Fibroblast of lung (primary cell): ENCODE measurements around the gene DCAF15. TPM values are rescaled to one million over a fixed set of nuclear protein-coding genes. Genes with fewer than 3 reads are reported as not detected.

Source experiments
- DNase-seq, 2 donors: peaks; one replicate each; pipeline versions ENCODE4 v3.0.0 to v3.0.0-alpha.2; 2010; ENCODE audit warnings: low read depth in 2 of 2
- H2AFZ ChIP-seq: 2 replicates; pipeline ENCODE4 v1.5.1; 2012; ENCODE audit warnings: low read length, control low read depth, inconsistent platforms
- H3K27ac ChIP-seq: 2 replicates; pipeline ENCODE4 v1.5.1; 2011; ENCODE audit warnings: low read length, control low read depth; ENCODE audit not compliant: insufficient read depth
- H3K27me3 ChIP-seq: 2 replicates; pipeline ENCODE4 v1.5.1; 2011; ENCODE audit warnings: mild to moderate bottlenecking, low read length; ENCODE audit not compliant: control insufficient read depth, insufficient read depth
- H3K36me3 ChIP-seq: 2 replicates; pipeline ENCODE4 v1.5.1; 2011; ENCODE audit warnings: low read length; ENCODE audit not compliant: control insufficient read depth, insufficient read depth
- H3K4me1 ChIP-seq: 2 replicates; pipeline ENCODE4 v1.5.1; 2011; ENCODE audit warnings: low read length; ENCODE audit not compliant: control insufficient read depth, insufficient read depth; ENCODE audit errors: extremely low read depth
- H3K4me2 ChIP-seq: 2 replicates; pipeline ENCODE4 v1.5.1; 2011; ENCODE audit warnings: low read length, control low read depth; ENCODE audit not compliant: insufficient read depth; ENCODE audit errors: extremely low read depth
- H3K4me3 ChIP-seq, 4 experiments: fragments of 200-600 bp in 1 of 4; sonication (generic) in 1 of 4; replicated peaks in 1 of 4; 2 replicates each; pipeline ENCODE4 v1.5.1; 2011 to 2016; ENCODE audit warnings: low read length in 4 of 4, low read depth in 3 of 4, mild to moderate bottlenecking in 3 of 4, control low read depth in 2 of 4, inconsistent platforms in 1 of 4, mixed read lengths in 1 of 4; ENCODE audit not compliant: insufficient read depth in 1 of 4; ENCODE audit errors: control extremely low read depth in 1 of 4
- H3K79me2 ChIP-seq: 2 replicates; pipeline ENCODE4 v1.5.1; 2012; ENCODE audit warnings: mild to moderate bottlenecking, low read length, inconsistent platforms; ENCODE audit not compliant: control insufficient read depth, insufficient read depth
- H3K9ac ChIP-seq: 2 replicates; pipeline ENCODE4 v1.5.1; 2011; ENCODE audit warnings: mild to moderate bottlenecking, low read length, control low read depth; ENCODE audit not compliant: insufficient read depth
- H3K9me3 ChIP-seq: 2 replicates; pipeline ENCODE4 v1.5.1; 2012; ENCODE audit warnings: low read depth, low read length; ENCODE audit not compliant: control insufficient read depth, insufficient read depth
- H4K20me1 ChIP-seq: 2 replicates; pipeline ENCODE4 v1.5.1; 2011; ENCODE audit warnings: low read length; ENCODE audit not compliant: control insufficient read depth, insufficient read depth; ENCODE audit errors: extremely low read depth
- EZH2 ChIP-seq: IDR thresholded peaks from 2 replicates; pipeline ENCODE4 v1.5.1; 2012; ENCODE audit warnings: low read length, control low read depth, mild to moderate bottlenecking; ENCODE audit errors: missing control alignments
- polyA plus RNA-seq, 2 donors: library from polyadenylated mRNA; depleted of rRNA in 1 of 2; stranded (reverse) in 1 of 2; unstranded in 1 of 2; fragments of >200 nt; gene quantifications; 2 replicates each; pipeline ENCODE4 v1.2.1, GENCODE V29; 2011 to 2012; ENCODE audit warnings: missing spikeins in 1 of 2
- total RNA-seq: library from RNA; depleted of rRNA; stranded (reverse); fragments of >200 nt; gene quantifications from 2 replicates; pipeline ENCODE4 v1.2.1, GENCODE V29; 2014
- TF ChIP-seq, protein P1 (sequence below), 2 donors: IDR thresholded peaks in 1 of 2; conservative IDR thresholded peaks in 1 of 2; 1 replicate in 1 of 2; 2 replicates in 1 of 2; pipeline ENCODE4 v1.5.1; 2011 to 2012; ENCODE audit warnings: low read length in 2 of 2, control low read depth in 1 of 2, inconsistent platforms in 1 of 2, low read depth in 1 of 2, mild to moderate bottlenecking in 1 of 2

DCAF15 gene
- total and polyA plus RNA-seq, 2 donors (not counting 1 experiment from before 2014, with no cell fraction given), result 6.3 to 9.5 TPM

DNA sequence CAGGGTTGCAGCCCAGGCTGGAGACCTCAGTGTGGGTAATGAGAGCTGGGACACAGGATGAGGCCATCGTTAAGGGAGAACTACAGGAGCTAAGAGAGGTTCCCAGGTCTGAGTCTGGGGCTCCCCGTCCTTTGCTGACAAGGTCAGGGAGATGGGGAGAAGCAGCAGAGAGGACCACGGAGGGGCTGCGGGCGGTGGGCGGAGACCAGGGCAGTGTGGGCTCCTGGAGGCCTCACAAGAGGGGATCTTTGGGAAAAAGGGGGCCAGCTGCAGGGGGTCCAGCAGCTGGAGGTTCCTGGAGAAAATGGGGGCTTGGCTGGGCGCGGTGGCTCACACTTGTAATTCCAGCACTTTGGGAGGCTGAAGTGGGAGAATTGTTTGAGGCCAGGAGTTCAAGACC lies 37.8 kb downstream of the DCAF15 start:
- Histone ChIP-seq H3K4me2 (no peak overlapping the region), H3K27me3 (no peaks in the 10 kb centered on the region), H3K9me3 (no peaks in the 10 kb centered on the region), H3K4me1 (peaks cover 7% of the 10 kb centered on the region), H4K20me1 (no peaks in the 10 kb centered on the region), H2AFZ (no peak overlapping the region), H3K36me3 (peaks cover 5% of the 10 kb centered on the region), H3K9ac (no peak overlapping the region), H3K27ac (no peak overlapping the region), H3K79me2 (no peaks in the 10 kb centered on the region), H3K4me3 (no peak overlapping the region)
- no peak for DNase-seq
- TF ChIP-seq, protein P1, sequence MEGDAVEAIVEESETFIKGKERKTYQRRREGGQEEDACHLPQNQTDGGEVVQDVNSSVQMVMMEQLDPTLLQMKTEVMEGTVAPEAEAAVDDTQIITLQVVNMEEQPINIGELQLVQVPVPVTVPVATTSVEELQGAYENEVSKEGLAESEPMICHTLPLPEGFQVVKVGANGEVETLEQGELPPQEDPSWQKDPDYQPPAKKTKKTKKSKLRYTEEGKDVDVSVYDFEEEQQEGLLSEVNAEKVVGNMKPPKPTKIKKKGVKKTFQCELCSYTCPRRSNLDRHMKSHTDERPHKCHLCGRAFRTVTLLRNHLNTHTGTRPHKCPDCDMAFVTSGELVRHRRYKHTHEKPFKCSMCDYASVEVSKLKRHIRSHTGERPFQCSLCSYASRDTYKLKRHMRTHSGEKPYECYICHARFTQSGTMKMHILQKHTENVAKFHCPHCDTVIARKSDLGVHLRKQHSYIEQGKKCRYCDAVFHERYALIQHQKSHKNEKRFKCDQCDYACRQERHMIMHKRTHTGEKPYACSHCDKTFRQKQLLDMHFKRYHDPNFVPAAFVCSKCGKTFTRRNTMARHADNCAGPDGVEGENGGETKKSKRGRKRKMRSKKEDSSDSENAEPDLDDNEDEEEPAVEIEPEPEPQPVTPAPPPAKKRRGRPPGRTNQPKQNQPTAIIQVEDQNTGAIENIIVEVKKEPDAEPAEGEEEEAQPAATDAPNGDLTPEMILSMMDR (conservative IDR thresholded peaks at IDR 0.05 in 1 of 2, IDR thresholded peaks at IDR 0.05 in 1 of 2; ENCODE audit: low read depth in 1 of 2, low read length in 2 of 2), result no peak
- no peak for TF ChIP-seq EZH2

DNA sequence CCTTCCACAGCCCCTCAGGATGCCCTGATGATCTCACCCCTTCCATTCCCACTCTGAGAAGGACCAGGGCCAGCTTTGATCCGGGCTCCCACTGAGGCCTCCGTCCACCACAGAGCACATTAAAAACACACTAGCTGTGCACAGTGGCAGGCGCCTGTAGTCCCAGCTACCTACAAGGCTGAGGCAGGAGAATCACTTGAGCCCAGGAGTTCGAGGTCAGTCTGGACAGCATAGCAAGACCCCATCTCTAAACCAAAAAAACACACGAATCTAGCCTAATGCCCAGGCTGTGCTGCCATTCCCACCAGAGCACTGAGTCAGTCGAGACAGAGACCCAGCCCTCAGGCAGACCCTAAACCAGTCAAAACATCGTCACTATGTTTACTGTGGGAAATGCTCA lies 39.7 kb downstream of the DCAF15 start:
- H3K4me1 ChIP-seq, result peaks cover 2% of the 10 kb centered on the region
- H4K20me1 ChIP-seq, result no peaks in the 10 kb centered on the region
- no peak overlapping the region for H3K4me3 ChIP-seq
- no peak for DNase-seq
- no peaks in the 10 kb centered on the region for H3K9me3 ChIP-seq
- H3K27me3 ChIP-seq, result no peaks in the 10 kb centered on the region
- no peak overlapping the region for H3K9ac ChIP-seq
- TF ChIP-seq, protein P1 (conservative IDR thresholded peaks at IDR 0.05 in 1 of 2, IDR thresholded peaks at IDR 0.05 in 1 of 2; ENCODE audit: low read depth in 1 of 2, low read length in 2 of 2), result no peak
- TF ChIP-seq EZH2, result no peak
- no peak overlapping the region for H3K27ac ChIP-seq
- no peaks in the 10 kb centered on the region for H3K79me2 ChIP-seq
- H2AFZ ChIP-seq, result no peak overlapping the region
- no peak overlapping the region for H3K4me2 ChIP-seq
- H3K36me3 ChIP-seq, result peaks cover 5% of the 10 kb centered on the region

DNA sequence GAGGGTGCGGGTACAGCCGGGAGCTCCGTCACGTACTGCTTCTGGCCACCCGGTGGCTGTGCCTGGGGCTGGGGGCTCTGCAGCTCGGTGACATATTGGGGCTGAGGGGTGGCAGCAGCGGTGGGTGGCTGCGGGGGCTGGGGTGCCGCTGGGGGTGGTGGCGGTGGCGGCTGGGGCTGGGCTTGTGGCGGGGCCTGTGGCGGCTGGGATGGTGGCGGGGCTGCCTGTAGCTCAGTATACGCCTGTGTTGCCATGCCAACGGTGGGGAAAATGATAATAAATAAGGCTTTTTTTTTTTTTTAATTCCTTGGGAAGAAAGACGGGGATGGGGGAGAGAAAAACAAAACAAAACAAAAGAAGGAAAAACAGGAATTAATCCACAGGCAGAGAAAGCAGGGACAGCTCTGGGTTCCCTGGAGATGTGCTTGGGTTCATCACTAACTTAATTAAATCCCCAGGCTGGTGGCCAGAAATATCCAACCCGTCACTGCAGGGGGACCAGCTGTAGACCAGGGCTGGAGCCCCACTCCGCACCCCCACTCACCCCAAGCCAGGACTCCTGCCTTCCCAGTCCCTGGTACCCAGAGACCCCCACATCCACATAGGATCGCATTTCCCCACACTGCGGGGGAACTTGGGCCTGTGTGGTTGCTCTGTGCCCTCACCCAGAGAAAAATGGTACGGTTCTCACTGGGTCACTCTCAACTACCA lies 41.4 kb downstream of the DCAF15 start:
- H4K20me1 ChIP-seq, result no peaks in the 10 kb centered on the region
- no peak overlapping the region for H3K9ac ChIP-seq
- H3K4me1 ChIP-seq, result no peaks in the 10 kb centered on the region
- H3K79me2 ChIP-seq, result no peaks in the 10 kb centered on the region
- H3K36me3 ChIP-seq, result peaks cover 5% of the 10 kb centered on the region
- DNase-seq, result no peak
- no peaks in the 10 kb centered on the region for H3K27me3 ChIP-seq
- H3K4me3 ChIP-seq, result no peak overlapping the region
- no peak overlapping the region for H2AFZ ChIP-seq
- H3K9me3 ChIP-seq, result no peaks in the 10 kb centered on the region
- no peak for TF ChIP-seq EZH2
- TF ChIP-seq, protein P1 (conservative IDR thresholded peaks at IDR 0.05 in 1 of 2, IDR thresholded peaks at IDR 0.05 in 1 of 2; ENCODE audit: low read depth in 1 of 2, low read length in 2 of 2), result no peak
- H3K4me2 ChIP-seq, result no peak overlapping the region
- peak overlapping the region; percentile 8 for H3K27ac ChIP-seq
